Stimulated activated CD8-positive, alpha-beta memory T cell treated with anti-CD3 and anti-CD28 coated beads, Interleukin-2, amount 100 ng/mL, for 48 hours (primary cell): ENCODE data around the gene SLC35C1.
"Not testable (repeated sequence)": the region's sequence is repeated elsewhere in the genome, so short reads cannot be mapped to it uniquely, and the experiment has no call there.

Experiments
- DNase-seq, 2 donors: peaks; one replicate each; pipeline ENCODE4 v3.0.0-alpha.2; 2020; ENCODE audit warnings: low read depth in 2 of 2

The SLC35C1 gene

DNA sequence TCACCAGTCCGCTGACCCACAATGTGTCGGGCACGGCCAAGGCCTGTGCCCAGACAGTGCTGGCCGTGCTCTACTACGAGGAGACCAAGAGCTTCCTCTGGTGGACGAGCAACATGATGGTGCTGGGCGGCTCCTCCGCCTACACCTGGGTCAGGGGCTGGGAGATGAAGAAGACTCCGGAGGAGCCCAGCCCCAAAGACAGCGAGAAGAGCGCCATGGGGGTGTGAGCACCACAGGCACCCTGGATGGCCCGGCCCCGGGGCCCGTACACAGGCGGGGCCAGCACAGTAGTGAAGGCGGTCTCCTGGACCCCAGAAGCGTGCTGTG lies 6.1 kb downstream of the SLC35C1 start:
- DNase-seq = no peak

DNA sequence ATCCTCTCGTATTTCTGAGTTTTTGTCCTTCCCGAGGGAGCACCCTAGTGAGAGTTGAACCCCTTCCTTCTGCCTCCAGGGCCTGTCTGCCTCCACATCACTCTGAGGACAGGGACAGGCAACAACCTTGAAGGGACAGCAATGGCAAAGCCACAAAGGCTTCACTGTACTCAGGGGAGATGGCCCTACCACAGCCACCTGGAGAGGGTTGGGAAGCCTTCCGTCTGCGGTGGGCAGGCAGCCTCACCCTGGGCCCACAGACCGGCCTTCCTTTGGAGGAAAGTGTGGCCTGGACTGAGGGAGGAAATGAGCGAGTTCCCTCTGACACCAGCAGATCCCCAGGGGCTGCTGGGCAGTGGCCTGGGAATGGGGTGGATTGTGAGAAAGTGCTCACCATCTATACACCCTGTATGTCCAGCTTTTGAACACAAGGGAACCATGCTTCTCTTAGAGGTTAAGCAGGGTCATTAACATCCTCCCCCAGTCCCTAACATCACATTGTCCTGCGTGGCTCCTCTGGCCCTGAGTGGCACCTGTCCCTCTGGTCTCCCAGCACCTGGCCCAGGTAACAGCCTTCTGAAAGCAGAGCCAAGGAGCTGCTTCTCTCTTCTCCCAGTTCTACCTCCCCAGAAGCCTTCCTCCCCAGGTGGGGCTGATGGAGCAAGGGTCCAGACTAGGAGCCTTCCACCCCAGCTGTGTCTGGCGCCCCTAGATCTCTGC lies 6.8 kb downstream of the SLC35C1 start:
- DNase-seq = no peak

DNA sequence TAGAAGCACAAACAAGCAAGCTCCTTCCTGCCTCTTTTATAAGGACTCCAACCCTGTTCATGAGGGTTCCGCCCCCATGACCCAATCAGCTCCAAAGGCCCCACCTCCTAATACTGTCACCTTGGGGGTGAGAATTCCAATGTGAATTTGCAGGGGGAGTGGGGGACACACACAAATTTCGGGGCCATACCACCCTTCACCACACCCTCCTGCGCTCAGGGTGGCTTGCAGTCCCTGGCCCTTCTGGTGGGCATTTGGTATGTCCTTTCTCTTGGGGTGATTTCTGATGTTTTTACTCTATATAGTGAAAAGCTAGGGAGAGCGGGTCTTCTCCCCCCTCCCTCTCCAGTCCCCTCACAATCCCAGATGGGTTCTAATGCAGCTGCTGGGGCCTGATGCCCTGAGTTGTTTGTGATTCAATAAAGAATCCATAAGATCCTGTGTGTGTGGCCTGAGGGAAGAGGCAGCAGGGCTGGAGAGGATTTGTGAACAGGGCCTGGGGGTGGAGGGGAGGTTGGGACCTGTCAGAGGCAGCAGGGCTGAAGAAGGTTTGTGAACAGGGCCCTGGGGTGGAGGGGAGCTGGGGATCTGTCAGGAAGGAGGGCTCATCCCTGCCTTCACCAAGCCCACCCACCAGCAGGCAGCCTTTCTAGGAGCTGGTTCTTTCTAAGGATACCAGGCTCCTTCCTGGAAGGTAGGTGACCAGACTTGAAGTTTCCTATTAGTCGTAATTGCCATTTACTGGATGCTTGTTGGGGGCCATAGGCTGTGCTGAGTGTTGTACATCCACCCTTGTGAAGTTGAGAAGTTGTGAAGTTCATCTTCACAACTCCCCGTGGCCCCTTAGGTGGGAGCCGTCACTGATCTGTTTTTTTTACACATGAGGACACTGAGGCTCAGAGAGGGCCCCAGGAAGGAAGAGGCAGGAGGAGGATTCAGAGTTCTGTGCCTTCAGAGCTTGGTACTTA lies 7.9 kb downstream of the SLC35C1 start:
- no peak for DNase-seq

DNA sequence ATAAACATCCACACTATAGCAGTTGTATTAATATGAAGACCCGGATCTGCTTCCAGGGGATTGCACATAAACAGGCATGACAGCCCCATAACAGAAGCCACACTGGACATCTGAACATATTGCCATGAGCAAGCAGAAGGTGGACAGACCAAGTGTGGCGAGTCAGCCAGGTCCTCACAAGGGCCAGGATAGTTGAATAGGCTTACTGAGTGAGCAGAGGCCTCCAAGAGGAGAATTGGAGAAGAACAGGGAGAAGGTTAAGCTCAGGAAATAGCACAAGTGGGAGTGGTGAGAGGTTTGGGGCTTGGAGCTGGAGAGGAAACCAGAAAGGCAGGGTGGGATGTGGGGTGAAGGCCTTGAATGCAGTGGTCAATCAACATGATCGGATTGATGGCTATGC lies 10.8 kb downstream of the SLC35C1 start:
- no peak for DNase-seq

DNA sequence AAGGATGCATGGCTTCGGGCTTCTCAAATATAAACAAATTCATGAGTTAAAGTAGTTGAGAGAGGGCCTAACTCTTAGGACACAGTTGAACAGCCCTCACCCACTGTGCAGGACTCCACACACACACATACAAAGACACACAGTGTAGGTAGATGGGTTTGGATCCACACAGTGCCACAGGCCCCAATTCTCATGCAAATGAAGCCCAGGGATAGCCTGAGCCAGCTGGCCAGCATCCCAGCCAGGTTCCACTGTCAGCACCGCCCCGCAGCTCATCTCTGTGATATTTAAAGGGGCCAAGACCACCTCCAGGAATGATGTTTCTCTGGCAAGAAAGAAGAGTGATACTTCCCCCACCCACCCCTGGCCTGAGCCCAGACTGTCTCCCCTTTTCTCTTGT lies 11.7 kb downstream of the SLC35C1 start:
- no peak for DNase-seq

DNA sequence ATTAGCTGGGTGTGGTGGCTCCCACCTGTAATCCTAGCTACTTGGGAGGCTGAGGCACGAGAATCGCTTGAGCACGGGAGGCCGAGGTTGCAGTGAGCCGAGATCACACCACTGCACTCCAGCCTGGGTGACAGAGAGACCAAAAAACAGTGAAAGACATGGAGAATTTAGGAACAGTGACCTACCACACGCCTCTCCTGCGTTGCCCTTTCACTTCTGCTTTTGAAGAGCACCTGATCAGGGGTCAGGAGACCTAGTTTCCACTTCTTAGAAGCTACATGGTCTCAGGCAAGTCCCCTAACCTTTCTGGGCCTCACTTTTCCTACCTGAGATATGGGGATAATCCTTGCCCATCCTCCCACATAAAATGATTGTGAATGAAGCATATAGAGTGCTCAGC lies 12.2 kb downstream of the SLC35C1 start:
- no peak for DNase-seq

DNA sequence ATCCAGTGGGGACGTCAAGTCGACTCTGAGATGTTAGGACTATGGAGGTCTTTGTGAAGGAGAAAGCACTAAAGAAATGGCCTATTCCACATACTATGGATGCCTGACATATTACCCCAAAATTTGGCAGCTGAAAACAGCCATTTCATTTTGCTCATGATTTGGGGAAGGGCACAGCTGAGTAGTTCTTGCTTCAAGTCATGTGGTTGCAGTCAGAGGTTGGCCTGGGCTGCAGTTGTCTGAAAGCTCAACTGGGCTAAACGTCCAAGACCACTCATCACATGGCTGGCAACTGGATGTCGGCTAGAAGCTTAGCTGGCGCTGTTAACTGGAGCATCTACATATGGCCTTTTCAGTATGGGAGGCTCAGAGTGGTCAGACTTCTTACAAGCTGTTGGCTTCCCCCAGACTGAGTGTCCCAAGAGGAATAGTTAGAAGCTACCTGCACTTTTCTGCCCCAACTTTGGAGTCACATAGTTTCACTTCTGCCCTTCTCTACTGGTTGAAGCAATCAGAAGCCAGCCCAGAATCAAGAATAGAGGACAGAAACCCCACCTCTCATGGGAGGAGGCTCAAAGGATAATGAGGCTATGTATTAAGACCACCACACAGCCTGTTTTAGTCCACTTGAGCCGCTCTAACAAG lies 14.1 kb downstream of the SLC35C1 start:
- no peak for DNase-seq

DNA sequence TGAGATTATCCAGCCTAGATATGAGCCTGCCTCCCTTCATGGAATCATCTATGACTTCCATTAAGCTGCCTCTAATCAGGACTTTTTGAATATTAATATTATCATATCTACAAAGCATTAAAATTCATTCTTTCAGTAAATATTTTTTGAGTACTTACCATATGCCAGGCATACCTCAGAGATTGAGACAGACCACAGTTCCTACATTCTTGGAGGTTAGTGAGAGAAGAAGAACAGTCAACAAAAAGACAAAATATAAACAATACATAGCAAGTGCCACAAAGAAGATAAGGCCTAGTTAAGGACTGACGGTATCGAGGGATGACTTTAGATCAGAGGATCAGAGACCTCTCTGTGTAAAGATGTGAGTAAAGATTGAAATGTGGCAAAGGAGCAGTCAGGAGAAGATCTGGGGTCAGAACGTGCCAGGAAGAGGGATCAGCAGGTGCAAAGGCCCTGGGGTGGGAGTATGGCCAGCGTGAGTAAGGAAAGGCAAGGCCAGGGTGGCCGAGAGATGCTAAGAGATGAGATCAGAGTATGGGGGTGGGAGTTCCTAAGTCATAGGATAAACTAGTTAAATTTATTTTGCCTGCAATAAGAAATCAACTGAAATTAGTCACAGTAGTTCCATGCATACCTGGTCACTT lies 15.4 kb downstream of the SLC35C1 start:
- DNase-seq = no peak

DNA sequence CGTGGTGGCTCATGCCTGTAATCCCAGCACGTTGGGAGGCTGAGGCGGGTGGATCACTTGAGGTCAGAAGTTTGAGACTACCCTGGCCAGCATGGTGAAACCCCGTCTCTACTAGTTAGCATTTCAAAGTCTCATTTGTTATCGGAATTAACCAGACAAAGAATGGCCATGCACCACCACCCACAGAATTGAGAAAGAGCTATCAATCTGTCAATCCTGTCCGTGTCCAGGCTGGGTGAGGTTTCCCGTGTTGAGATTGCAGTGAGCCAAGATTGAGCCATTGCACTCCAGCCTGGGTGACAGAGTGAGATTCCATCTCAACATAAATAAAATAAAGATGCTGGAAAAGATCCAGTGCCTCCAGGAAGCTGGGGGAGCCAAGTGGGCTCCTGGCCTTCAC lies 21.5 kb downstream of the SLC35C1 start:
- DNase-seq = not testable (repeated sequence)

DNA sequence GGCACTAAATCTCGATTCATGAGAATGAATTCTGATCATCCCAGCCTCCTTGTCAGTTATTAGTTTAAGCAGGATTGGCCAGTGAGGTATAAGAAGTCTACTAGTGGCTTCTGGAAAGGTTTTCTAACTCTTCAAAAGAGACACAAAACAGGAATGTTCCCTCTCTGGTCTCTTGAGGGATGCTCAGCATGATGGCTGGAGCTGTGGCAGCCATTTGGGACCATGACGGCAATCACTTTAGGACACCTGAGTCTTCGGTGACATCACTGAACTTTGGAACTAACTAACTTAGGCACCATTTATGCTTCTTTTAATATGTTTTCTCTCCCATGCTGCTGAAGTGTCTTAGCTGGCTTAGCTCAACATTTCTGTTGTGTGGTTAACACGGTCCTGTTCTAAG lies 22.2 kb downstream of the SLC35C1 start:
- no peak for DNase-seq

DNA sequence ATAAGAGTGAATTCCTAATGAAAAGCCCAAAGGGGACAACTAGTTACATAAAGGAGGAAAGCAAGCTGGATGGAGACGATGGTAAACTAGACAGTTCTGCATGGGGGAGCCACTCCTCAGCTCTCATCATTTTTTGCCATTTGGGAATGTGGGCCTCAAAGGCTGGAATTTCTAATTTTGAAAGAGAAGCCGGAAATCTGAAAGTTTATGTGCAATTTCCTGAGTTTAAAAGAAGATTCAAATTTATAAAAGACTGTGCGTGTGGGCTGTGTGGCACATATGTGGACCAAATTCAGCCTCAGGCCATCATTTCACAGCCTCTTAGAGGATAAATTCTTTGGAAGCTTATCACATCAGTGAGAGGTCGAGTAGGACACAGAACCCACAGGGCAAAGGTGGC lies 24.0 kb downstream of the SLC35C1 start:
- DNase-seq = no peak

DNA sequence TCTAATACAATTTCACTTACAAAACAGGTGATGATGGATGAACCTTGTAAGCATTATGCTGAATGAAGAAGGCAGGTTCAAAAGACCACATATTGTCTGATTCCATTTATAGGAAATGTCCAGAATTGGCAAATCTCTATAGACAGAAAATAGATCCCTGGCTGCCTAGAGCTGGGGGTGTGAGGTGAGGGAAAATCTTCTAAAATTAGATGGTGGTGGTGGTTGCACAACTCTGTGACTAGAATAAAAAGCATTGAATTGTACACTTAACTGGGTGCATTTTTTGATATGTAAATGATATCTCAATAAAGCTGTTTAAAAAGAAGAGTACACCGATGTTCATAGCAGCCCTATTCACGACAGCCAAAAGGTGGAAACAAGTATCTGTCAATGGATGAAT lies 25.6 kb downstream of the SLC35C1 start:
- DNase-seq = no peak

DNA sequence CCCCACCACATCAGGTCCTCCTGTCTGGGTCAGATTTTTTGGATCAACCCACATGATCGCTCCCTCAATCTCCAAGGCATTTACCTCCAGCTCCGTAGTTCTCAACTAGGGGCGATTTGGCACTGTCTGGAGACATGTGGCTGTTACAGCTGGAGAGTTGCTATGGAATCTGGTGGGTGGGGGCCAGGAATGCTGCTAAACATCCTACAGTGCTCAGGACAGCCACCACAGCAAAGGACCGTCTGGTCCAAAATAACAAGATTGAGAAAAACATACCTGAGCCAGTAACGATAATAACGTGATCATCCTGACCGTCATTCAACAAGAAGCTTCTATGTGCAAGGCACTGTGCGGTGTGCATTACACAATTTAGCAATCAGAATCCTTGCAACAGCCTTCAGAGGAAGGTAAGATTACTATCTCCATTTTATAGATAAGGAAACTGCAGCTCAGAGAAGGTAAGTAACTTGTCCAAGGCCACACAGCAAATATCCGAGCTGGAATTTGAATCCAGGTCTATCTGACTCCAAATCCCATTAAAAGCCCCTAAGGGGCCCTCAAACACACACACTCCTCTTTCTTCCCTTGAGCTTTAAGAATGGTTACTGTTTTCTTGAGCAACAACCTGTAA lies 28.0 kb downstream of the SLC35C1 start:
- no peak for DNase-seq

DNA sequence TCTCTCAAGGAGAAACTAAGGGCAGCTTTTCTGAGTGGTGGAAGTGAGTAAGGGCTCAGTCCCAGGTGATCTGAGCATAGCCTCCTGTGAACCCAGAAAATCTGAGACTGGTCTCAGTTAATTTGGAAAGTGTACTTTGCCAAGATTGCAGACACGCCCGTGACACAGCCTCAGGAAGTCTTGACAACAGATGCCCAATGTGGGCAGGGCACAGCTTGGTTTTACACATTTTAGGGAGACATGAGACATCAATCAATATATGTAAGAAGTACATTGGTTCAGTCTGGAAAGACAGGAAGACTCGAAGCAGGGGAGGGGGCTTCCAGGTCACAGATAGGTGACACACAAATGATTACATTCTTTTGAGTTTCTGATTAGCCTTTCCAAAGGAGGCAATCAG lies 28.8 kb downstream of the SLC35C1 start:
- DNase-seq = no peak

DNA sequence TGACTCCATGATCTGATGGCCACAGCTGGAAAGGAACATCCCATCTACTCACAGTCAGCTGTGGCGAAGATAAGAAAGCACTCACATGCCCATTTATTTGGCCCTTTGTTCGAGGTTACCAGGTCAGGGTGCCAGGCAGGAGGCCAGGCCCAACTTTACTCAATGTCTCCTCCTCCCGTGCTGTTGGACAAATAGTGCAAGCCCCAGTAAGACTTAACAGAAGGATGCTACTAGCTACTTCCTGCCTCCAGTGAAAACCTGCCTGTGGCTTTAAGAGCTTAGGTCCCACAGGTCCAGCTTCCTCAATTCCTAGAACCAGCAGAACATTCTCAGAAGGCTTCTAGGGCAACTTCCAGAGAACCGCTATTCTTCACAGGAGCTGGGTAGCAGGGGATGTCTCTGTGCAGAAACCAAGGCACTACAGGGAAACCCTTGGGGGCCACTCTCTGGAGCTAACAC lies 29.4 kb downstream of the SLC35C1 start:
- DNase-seq = no peak

DNA sequence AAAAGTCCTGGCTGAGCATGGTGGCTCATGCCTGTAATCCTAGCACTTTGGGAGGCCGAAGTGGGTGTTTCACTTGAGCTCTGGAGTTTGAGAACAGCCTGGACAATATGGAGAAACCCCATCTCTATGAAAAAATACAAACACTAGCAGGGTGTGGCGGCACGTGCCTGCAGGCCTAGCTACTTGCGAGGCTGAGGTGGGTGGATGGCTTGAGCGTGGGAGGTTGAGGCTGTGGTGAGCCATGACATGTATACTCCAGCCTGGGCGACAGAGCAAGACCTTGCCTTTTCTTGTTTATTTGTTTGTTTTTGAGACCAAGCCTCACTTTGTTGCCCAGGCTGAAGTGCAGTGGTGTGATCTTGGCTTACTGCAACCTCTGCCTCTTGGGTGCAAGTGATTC lies 34.3 kb downstream of the SLC35C1 start:
- no peak for DNase-seq

DNA sequence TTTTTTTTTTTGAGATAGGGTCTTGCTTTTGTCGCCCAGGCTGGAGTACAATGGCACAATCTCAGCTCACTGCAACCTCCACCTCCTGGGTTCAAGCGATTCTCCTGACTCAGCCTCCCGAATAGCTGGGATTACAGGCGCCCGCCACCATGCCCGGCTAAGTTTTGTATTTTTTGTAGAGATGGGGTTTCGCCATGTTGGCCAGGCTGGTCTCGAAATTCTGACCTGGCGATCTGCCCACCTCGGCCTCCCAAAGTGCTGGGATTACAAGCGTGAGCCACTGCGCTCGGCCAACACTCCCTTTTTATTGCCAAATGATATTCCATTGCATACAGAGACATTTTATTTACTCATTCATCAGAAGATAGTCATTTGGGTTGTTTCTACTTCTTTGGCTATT lies 35.3 kb downstream of the SLC35C1 start:
- not testable (repeated sequence) for DNase-seq

DNA sequence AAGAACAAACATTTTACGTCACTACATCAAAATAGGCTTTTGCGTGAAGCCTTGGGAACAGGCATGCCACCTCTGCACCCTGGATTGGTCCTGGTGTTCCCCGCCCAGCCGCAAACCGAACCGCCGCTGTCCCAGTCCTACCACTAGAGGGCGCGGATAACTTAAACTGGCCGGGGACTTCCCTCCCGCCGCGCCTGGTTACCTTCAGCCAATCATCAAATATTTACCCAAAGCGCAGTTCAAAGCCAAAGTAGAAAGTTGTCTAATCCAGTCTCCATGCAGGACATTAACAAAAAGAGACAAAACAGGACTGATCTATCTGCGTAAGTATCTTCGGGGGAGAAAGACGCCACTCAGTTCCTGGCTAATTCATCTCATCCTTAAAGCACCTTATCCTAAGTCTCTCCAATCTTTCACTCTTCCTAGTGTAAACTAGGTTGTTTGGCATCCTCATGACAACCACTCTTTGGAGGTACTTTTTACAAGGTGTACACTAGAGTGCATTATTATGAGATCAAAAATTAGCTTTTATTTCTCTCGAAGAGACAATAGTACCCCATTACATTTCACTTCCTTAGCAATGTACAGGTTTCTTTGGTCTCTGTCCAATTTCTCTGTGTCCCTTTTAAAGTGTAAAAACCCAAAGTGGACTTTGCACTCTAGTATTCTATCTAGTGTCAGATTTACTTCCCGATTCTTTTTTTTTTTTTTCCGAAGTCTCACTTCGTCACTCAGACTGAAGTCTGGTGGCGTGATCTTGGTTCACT lies 38.4 kb downstream of the SLC35C1 start:
- peak; percentile 75 to 79 for DNase-seq

DNA sequence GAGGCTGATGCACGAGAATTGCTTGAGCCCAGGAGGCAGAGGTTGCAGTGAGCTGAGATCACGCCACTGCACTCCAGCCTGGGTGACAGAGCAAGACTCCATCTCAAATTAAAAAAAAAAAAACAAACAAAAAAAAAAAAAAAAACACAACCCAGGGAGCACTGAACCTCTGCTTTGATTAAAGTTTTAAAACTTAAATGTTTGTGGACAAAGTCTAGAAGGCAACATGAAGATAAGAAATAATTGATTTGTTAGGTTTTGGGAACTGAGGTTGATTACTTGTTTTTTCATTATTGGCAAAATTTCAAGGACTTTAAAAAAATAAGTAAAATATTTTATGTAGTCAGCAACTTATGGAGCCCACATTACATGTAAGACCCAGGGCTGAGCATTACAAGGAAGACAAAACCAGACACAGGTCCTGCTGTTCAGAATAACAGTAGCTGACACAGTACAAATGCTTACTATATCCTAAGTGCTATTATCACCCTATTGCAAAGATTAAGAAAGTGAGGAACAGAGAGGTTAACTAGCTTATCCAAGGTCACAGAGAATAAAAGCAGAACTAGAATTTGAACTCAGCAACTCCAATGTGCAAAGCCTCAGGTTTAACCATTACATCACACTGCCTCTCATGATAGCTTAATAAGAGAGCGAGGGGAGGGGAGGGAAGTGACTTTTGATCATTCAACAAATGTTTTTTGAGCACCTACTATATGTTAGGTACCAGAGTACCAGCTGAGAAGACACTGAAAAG lies 40.1 kb downstream of the SLC35C1 start:
- DNase-seq = no peak

DNA sequence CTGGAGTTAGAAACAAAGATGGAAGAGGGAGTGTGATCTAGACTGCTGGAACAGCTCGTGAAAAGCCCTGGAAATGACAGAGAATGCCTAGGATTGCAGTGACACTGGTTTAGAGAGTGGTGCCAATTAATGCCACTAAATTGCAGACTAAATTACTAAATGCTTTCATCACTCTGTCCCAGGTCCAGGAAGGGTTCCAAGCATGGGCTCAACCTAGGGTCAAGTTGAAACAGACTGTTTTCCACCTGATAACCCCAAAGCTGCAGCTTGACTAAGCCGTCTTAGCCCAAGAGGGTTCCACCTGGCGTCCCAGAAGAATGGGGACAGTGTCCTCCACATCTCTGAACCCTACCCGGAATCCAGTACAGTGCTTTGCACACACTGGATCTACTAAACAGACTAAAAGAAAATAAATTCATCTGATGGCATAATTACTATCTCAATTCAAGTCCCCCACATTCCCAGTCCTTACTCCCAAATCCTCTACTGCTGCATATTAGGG lies 41.3 kb downstream of the SLC35C1 start:
- no peak for DNase-seq
